NCI-H1092 (cell line): ENCODE data around the gene SLC38A5.
"Not testable (repeated sequence)": the region's sequence is repeated elsewhere in the genome, so short reads cannot be mapped to it uniquely, and the experiment has no call there.

Source experiments
- DNase-seq: peaks from one replicate; lab custom pipeline; 2025; lab: John Stamatoyannopoulos, UW

Gene SLC38A5

GRCh38 chrX:48468693-48469691 is 1.1 kb downstream of the SLC38A5 start:
- DNase-seq = no peak

- DNase-seq = no peak
Observed at GRCh38 chrX:48468247-48468671, 1.8 kb downstream of the SLC38A5 start.

GRCh38 chrX:48467281-48467761 is 2.7 kb downstream of the SLC38A5 start:
- no peak for DNase-seq

- DNase-seq = no peak
Observed at GRCh38 chrX:48466696-48467095, 3.4 kb downstream of the SLC38A5 start.

GRCh38 chrX:48465336-48465933 is 4.6 kb downstream of the SLC38A5 start:
- DNase-seq = no peak

GRCh38 chrX:48461830-48462229 is 8.2 kb downstream of the SLC38A5 start:
- DNase-seq = no peak

- DNase-seq = no peak
Observed at GRCh38 chrX:48460606-48461005, 9.5 kb downstream of the SLC38A5 start.

- no peak for DNase-seq
Observed at GRCh38 chrX:48460031-48460430, 10.0 kb downstream of the SLC38A5 start.

- DNase-seq = no peak
Observed at GRCh38 chrX:48459483-48459882, 10.6 kb downstream of the SLC38A5 start.

- no peak for DNase-seq
Observed at GRCh38 chrX:48458711-48459110, 11.3 kb downstream of the SLC38A5 start.

- DNase-seq = no peak
Observed at GRCh38 chrX:48456628-48457331, 13.3 kb downstream of the SLC38A5 start.

- no peak for DNase-seq
Observed at GRCh38 chrX:48451708-48452107, 18.4 kb downstream of the SLC38A5 start.

- no peak for DNase-seq
Observed at GRCh38 chrX:48450076-48450475, 20.0 kb downstream of the SLC38A5 start.

GRCh38 chrX:48447201-48447600 is 22.9 kb downstream of the SLC38A5 start:
- not testable (repeated sequence) for DNase-seq

- DNase-seq = not testable (repeated sequence)
Observed at GRCh38 chrX:48433713-48434112, 36.3 kb downstream of the SLC38A5 start.

- DNase-seq = not testable (repeated sequence)
Observed at GRCh38 chrX:48430166-48430565, 39.9 kb downstream of the SLC38A5 start.

GRCh38 chrX:48429606-48430005 is 40.5 kb downstream of the SLC38A5 start:
- not testable (repeated sequence) for DNase-seq

- not testable (repeated sequence) for DNase-seq
Observed at GRCh38 chrX:48427027-48427716, 42.9 kb downstream of the SLC38A5 start.

- not testable (repeated sequence) for DNase-seq
Observed at GRCh38 chrX:48411860-48412259, 58.2 kb downstream of the SLC38A5 start, which contains the start of gene SSX4B. TSS of gene SSX4B (minus strand) at chrX:48411960. CDS start at chrX:48411372, 588 bp downstream.
